OCI-LY3 (cell line): ENCODE results near the gene MORF4L1.
"Not testable (repeated sequence)": the region's sequence is repeated elsewhere in the genome, so short reads cannot be mapped to it uniquely, and the experiment has no call there.

Source experiments
- EZH2phosphoT487 ChIP-seq: fragments of 200-600 bp; shearing (Covaris generic); IDR thresholded peaks from 2 replicates; pipeline ENCODE4 v1.6.1; 2018; ENCODE audit warnings: antibody characterized with exemption, mixed run types, low read depth
- TF ChIP-seq, protein P1 (sequence below): fragments of 200-600, 300-600 bp; sonication (generic); IDR thresholded peaks from 2 replicates; pipeline ENCODE4 v1.5.1; 2014; ENCODE audit warnings: antibody characterized with exemption, low read length, low read depth

- TF ChIP-seq, protein P1, sequence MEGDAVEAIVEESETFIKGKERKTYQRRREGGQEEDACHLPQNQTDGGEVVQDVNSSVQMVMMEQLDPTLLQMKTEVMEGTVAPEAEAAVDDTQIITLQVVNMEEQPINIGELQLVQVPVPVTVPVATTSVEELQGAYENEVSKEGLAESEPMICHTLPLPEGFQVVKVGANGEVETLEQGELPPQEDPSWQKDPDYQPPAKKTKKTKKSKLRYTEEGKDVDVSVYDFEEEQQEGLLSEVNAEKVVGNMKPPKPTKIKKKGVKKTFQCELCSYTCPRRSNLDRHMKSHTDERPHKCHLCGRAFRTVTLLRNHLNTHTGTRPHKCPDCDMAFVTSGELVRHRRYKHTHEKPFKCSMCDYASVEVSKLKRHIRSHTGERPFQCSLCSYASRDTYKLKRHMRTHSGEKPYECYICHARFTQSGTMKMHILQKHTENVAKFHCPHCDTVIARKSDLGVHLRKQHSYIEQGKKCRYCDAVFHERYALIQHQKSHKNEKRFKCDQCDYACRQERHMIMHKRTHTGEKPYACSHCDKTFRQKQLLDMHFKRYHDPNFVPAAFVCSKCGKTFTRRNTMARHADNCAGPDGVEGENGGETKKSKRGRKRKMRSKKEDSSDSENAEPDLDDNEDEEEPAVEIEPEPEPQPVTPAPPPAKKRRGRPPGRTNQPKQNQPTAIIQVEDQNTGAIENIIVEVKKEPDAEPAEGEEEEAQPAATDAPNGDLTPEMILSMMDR = not testable (repeated sequence)
- not testable (repeated sequence) for TF ChIP-seq EZH2phosphoT487
These were observed 33.5 kb upstream of the MORF4L1 start for GRCh38 chr15:78839151-78839550.
